Stimulated activated memory B cell treated with anti-CD40 and anti-IgM and Interleukin-4, amounts not matched to agents 10 μg/mL and 1 μg/mL and 100 μg/mL, for 72 hours (primary cell): ENCODE measurements around the gene SPI1.
A peak's percentile ranks its signal among the peaks of the same experiment; 100 is the strongest.

Source experiments
- ATAC-seq: fragments of 150-1000 bp; cut with Tn5 transposase; 2 replicates; pipeline ENCODE4 v1.10.0; 2021
- H3K27ac Mint-ChIP-seq: one replicate; pipeline ENCODE4 v1.8.0; 2022; ENCODE audit warnings: mild to moderate bottlenecking, mixed read lengths
- H3K27me3 Mint-ChIP-seq: one replicate; pipeline ENCODE4 v1.8.0; 2022; ENCODE audit warnings: mixed read lengths
- H3K36me3 Mint-ChIP-seq: one replicate; pipeline ENCODE4 v1.8.0; 2022; ENCODE audit warnings: mixed read lengths
- H3K4me1 Mint-ChIP-seq: one replicate; pipeline ENCODE4 v1.8.0; 2022; ENCODE audit warnings: mixed read lengths
- H3K4me3 Mint-ChIP-seq: one replicate; pipeline ENCODE4 v1.8.0; 2022; ENCODE audit warnings: mild to moderate bottlenecking, moderate library complexity, mixed read lengths
- H3K9me3 Mint-ChIP-seq: one replicate; pipeline ENCODE4 v1.8.0; 2022; ENCODE audit warnings: mixed read lengths

Gene SPI1

GRCh38 chr11:47409440-47410369 lies 31.4 kb upstream of the SPI1 start:
- Mint-ChIP-seq H3K4me1 (peaks cover 52% of the 10 kb centered on the region), H3K27ac (peak overlapping the region; percentile 92), H3K36me3 (peaks cover 14% of the 10 kb centered on the region), H3K9me3 (no peaks in the 10 kb centered on the region), H3K27me3 (no peaks in the 10 kb centered on the region), H3K4me3 (peak overlapping the region; percentile 98)
- ATAC-seq: no peak

GRCh38 chr11:47408598-47409439 lies 30.5 kb upstream of the SPI1 start:
- no peak for ATAC-seq
- no peaks in the 10 kb centered on the region for H3K9me3 Mint-ChIP-seq
- H3K27ac Mint-ChIP-seq: peak overlapping the region; percentile 92
- H3K4me1 Mint-ChIP-seq: peaks cover 47% of the 10 kb centered on the region
- peaks cover 9% of the 10 kb centered on the region for H3K36me3 Mint-ChIP-seq
- peak overlapping the region; percentile 98 for H3K4me3 Mint-ChIP-seq
- H3K27me3 Mint-ChIP-seq: no peaks in the 10 kb centered on the region

GRCh38 chr11:47407746-47408590 lies 29.6 kb upstream of the SPI1 start, which contains the start of gene SLC39A13:
SLC39A13 (plus strand) TSS chr11:47408590; CDS start chr11:47410095, 1,505 bp downstream.
- Mint-ChIP-seq H3K27me3 (no peaks in the 10 kb centered on the region), H3K4me1 (peaks cover 49% of the 10 kb centered on the region), H3K4me3 (peak within 1 kb of the TSS; percentile 98), H3K27ac (peak within 1 kb of the TSS; percentile 92), H3K9me3 (no peaks in the 10 kb centered on the region), H3K36me3 (peaks cover under 1% of the 10 kb centered on the region)
- ATAC-seq: peak; percentile 92

- Mint-ChIP-seq H3K36me3 (no peaks in the 10 kb centered on the region), H3K9me3 (no peaks in the 10 kb centered on the region), H3K27me3 (no peaks in the 10 kb centered on the region), H3K4me1 (peaks cover 51% of the 10 kb centered on the region), H3K27ac (peak overlapping the region; percentile 92), H3K4me3 (peak overlapping the region; percentile 84)
- no peak for ATAC-seq
These were observed 28.8 kb upstream of the SPI1 start for GRCh38 chr11:47406896-47407745.

GRCh38 chr11:47403571-47403970 lies 25.2 kb upstream of the SPI1 start:
- H3K27me3 Mint-ChIP-seq: no peaks in the 10 kb centered on the region
- no peaks in the 10 kb centered on the region for H3K9me3 Mint-ChIP-seq
- no peak for ATAC-seq
- no peaks in the 10 kb centered on the region for H3K36me3 Mint-ChIP-seq
- H3K27ac Mint-ChIP-seq: peak overlapping the region; percentile 73
- peaks cover 51% of the 10 kb centered on the region for H3K4me1 Mint-ChIP-seq
- no peak overlapping the region for H3K4me3 Mint-ChIP-seq

GRCh38 chr11:47403135-47403534 lies 24.8 kb upstream of the SPI1 start:
- no peaks in the 10 kb centered on the region for H3K36me3 Mint-ChIP-seq
- ATAC-seq: no peak
- H3K27ac Mint-ChIP-seq: peak overlapping the region; percentile 73
- H3K4me3 Mint-ChIP-seq: no peak overlapping the region
- H3K4me1 Mint-ChIP-seq: peaks cover 54% of the 10 kb centered on the region
- no peaks in the 10 kb centered on the region for H3K9me3 Mint-ChIP-seq
- no peaks in the 10 kb centered on the region for H3K27me3 Mint-ChIP-seq

- peaks cover 52% of the 10 kb centered on the region for H3K4me1 Mint-ChIP-seq
- peak overlapping the region; percentile 79 for H3K4me3 Mint-ChIP-seq
- H3K27me3 Mint-ChIP-seq: no peaks in the 10 kb centered on the region
- no peaks in the 10 kb centered on the region for H3K9me3 Mint-ChIP-seq
- ATAC-seq: peak; percentile 82
- H3K36me3 Mint-ChIP-seq: no peaks in the 10 kb centered on the region
- H3K27ac Mint-ChIP-seq: peak overlapping the region; percentile 97
These were observed 22.5 kb upstream of the SPI1 start for GRCh38 chr11:47400768-47401279.

GRCh38 chr11:47399860-47400767 lies 21.8 kb upstream of the SPI1 start:
- Mint-ChIP-seq H3K27ac (peak overlapping the region; percentile 97), H3K36me3 (no peaks in the 10 kb centered on the region), H3K9me3 (no peaks in the 10 kb centered on the region), H3K27me3 (no peaks in the 10 kb centered on the region), H3K4me3 (peak overlapping the region; percentile 79), H3K4me1 (peaks cover 59% of the 10 kb centered on the region)
- ATAC-seq: peak; percentile 89

GRCh38 chr11:47398551-47398950 lies 20.2 kb upstream of the SPI1 start:
- H3K9me3 Mint-ChIP-seq: no peaks in the 10 kb centered on the region
- no peak overlapping the region for H3K4me3 Mint-ChIP-seq
- no peaks in the 10 kb centered on the region for H3K27me3 Mint-ChIP-seq
- H3K27ac Mint-ChIP-seq: peak overlapping the region; percentile 97
- H3K36me3 Mint-ChIP-seq: no peaks in the 10 kb centered on the region
- ATAC-seq: no peak
- H3K4me1 Mint-ChIP-seq: peaks cover 70% of the 10 kb centered on the region

GRCh38 chr11:47398011-47398410 lies 19.7 kb upstream of the SPI1 start:
- Mint-ChIP-seq H3K27ac (peak overlapping the region; percentile 97), H3K27me3 (no peaks in the 10 kb centered on the region), H3K9me3 (no peaks in the 10 kb centered on the region), H3K4me1 (peaks cover 72% of the 10 kb centered on the region), H3K4me3 (no peak overlapping the region), H3K36me3 (no peaks in the 10 kb centered on the region)
- ATAC-seq: no peak

GRCh38 chr11:47396049-47396320 lies 17.6 kb upstream of the SPI1 start:
- Mint-ChIP-seq H3K4me1 (peaks cover 77% of the 10 kb centered on the region), H3K27ac (peak overlapping the region; percentile 98)

GRCh38 chr11:47395223-47396048 lies 17.1 kb upstream of the SPI1 start:
- peak overlapping the region; percentile 98 for H3K27ac Mint-ChIP-seq
- no peaks in the 10 kb centered on the region for H3K27me3 Mint-ChIP-seq
- no peaks in the 10 kb centered on the region for H3K36me3 Mint-ChIP-seq
- H3K9me3 Mint-ChIP-seq: no peaks in the 10 kb centered on the region
- H3K4me1 Mint-ChIP-seq: peaks cover 77% of the 10 kb centered on the region
- peak overlapping the region; percentile 72 for H3K4me3 Mint-ChIP-seq
- ATAC-seq: peak; percentile 25

More at GRCh38 chr11:47396049-47396320, 17.6 kb upstream of the SPI1 start:
- H3K36me3 Mint-ChIP-seq: no peaks in the 10 kb centered on the region
- H3K9me3 Mint-ChIP-seq: no peaks in the 10 kb centered on the region
- no peak overlapping the region for H3K4me3 Mint-ChIP-seq
- ATAC-seq: no peak
- H3K27me3 Mint-ChIP-seq: no peaks in the 10 kb centered on the region
